ENCODE measurements around the gene NAPB.

Gene NAPB

DNA sequence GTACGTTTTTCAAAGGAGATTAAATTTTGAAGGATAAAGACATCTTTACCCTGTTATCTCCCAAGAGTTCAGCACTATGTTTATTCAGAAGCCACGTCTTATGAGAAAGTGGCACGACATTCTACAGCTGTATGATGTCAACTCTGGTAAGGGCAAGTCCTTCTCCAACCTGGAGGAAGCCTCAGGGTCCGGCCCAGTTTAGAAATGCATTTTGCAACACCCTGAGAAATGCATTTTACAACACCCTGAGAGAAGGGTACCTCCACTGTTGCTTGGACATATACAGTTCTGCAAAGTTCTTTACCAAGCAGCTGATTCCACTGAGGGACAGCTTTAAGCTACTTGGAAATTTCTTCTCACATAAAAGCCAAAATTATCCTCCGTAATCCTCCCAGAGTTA lies 17.5 kb downstream of the NAPB start:
- no peak for DNase-seq

DNA sequence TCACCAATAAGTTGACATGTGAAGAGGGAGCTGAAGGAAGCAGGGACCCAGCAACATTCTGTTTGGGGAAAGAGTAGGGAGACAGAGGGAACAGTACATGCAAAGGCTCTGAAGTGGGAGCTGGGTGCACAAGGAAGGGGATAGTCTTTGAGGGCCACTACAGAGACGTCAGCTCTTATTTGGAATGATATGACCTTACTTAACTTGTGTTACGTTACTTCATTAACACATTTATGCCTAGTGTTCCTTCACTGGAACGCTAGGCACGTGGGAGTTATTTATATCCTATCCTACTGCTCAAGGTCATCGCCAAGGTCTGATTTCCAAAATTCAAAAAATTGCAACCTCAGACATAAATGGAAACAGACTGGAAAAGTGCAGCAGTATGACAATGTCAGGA lies 20.2 kb downstream of the NAPB start:
- DNase-seq = no peak

DNA sequence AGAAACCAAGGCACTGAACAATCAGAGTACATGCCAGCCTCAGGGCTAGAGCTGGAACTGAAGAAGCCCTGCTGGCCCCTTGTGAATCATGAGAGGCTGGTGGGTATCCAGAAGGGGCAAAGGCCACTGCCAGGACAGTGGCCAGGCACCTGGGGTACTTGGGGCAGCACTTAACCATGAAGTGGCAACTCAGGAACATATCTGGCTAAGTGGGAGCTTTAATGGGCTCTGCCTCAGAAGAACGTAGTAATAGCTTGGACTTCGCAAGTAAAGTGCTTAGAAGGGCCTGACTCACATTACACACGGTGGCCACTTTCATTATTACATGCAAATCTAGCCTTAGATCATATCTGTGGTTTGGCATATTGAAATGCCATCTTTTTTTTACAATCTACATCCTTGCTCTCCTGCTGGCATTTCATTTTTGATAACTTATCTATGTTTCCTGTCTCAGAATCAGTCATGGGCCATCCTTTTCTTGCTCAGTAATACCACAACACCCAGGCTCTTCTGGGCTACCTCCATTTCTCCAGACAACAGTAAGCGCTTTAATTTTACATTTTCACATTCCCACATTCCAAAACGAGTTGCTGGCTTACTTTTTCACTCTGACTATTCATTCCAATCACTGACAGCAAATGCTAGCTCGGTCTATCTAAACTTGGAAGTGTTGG lies 21.6 kb downstream of the NAPB start:
- peak; percentile 65 for DNase-seq

DNA sequence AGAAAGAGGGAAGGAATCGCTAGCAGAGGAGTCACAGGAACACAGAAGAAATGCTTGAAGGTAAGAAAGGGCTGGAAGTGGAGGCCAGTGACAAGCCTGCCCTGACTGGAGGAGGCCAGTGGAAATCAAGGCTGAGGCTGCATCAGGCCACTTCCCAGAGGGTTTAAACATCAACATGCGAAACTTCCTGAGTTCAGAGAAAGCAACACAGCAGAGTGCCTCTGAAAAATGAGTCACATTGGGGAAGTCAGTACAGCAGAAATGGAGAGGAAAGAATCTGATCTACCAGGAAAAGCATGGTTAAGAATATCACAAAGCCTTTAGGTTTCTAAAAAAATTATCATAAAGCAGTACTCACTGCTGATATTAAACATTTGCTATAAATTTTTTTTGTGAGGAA lies 23.3 kb downstream of the NAPB start:
- DNase-seq = no peak

DNA sequence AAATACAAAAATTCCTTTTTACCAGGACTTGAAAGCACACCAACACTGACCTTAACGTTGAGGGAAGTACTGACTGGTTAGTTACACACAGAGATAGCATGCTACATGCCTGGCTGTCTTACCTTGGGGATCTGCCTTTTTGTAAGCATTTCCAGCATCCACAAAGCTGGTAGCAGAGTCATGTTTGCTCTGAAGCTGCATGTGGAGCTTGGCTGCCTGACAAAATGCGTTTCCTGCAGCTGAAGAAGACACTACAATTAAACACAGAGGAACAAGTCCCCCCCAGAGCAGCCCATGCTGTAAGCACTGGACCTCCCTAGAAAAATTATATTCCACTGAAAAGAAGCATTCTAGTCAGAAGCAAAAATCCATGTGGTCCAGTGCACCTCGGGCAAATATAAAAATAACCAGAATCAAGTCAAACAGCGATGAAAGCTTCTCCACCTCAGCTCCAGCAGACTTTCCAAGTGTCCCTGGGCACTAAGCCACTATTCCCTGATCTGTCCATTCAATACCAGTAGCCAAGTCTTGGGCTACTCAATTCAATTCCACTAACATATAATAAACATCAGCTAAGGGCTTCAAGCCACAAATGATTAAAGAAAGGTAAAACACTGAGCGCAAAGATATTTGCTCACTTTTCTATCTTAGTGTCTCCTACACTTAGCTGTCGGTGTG lies 24.2 kb downstream of the NAPB start:
- no peak for DNase-seq

DNA sequence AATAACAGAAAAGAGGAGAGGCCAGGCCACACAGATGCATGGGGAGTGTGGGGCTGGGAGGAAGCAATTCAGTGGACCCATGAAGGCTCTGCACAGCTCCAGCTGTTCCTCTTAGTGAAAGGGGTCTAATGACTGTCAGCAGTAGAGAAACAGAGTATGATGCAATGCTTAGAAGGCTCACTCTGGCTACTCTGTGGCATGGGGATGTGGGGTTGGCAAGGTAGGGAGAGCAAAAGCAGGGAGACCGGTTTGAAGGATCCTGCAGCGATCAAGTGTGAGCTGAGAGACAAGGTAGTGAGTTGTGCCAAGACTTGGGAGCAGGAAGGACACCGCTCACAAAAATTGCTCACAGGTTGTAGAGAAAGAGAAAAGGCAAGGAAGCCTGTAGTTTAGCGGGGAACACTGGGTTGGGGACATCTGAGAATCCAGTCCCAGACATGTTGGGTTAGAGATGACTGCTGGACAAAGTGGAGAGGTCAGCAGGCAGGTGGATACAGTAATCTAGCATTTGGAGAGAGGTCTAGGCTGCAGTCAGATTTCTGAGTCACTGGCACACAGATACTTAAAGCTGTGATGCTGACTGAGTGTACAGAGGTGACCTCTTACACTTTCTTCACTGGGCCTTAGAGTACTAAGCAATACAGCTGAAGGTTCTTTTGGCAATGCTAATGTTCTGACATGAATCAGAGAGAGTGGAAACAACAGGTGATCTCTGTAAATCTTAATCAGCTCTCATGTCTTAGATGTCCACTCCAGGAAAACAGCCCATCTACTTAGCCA lies 27.1 kb downstream of the NAPB start:
- no peak for DNase-seq

DNA sequence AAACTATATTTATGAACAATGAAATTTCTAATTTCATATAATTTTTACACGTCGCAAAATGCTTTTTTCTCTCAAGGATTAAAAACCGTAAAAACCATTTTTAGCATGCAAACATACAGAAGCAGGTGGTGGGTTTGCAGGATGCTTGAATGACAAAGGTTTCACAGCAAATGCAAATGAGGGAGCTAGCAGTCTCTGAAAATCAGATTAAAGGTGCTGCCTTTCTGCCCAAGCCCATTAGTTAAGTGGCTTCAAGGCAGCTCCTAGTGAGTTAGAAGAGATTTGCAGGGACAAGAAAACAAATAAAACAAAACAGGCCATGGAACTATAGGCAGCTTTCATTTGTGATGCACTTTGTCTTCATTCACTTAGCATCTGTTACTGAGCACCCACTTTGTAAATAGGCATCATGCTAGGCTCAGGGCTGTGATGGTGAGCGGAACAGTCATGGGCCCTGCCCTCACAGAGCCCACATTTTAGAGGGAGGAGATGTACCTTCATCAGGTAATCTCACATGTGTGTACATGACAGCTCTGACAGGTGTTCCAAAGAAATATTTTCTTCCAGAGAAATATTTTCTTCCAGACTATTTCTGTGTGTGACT lies 29.5 kb downstream of the NAPB start:
- DNase-seq = no peak

DNA sequence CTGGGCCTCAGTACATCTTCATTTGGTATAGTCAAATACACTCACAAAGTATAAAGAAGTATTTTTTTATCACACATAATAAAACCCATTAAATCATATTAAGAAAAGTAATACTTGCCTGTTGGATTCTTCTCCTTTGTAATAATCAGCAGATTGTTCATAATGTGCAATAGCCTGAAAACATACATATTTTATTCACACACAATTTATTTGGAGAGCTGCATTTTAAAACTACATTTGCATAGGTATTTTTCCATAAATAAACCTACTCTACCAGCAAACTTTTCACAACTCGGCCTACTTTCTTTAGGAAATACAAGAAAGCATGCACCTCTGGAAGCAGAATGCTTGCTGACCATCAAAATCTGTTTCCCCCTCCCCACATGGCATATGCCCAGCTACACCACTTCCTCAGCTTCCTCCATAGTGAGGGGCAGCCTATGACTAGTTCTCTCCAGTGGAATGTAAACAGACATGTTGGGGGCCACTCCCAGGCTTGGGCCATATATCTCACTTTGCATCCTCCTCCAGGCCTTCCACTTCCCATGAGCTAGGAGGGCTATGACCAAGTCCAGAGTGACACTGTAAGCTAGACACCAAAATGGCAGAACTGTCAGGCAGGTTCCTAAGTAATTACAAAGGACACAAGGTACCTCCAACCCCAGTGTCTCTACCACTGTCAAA lies 31.1 kb downstream of the NAPB start:
- no peak for DNase-seq

DNA sequence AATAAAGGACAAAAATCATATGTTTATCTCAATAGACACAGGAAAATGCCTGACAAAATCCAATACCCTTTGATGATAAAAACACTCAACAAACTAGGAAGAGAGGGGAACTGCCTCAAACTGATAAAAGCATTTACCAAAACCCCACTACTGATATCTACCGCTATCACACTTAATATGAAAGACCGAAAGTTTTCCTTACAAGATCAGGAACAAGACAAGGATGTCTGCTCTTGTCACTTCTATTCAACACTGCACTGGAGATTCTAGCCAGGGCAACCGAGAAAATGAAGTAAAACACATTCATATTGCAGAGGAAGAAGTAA lies 34.2 kb downstream of the NAPB start:
- peak; percentile 60 for DNase-seq

DNA sequence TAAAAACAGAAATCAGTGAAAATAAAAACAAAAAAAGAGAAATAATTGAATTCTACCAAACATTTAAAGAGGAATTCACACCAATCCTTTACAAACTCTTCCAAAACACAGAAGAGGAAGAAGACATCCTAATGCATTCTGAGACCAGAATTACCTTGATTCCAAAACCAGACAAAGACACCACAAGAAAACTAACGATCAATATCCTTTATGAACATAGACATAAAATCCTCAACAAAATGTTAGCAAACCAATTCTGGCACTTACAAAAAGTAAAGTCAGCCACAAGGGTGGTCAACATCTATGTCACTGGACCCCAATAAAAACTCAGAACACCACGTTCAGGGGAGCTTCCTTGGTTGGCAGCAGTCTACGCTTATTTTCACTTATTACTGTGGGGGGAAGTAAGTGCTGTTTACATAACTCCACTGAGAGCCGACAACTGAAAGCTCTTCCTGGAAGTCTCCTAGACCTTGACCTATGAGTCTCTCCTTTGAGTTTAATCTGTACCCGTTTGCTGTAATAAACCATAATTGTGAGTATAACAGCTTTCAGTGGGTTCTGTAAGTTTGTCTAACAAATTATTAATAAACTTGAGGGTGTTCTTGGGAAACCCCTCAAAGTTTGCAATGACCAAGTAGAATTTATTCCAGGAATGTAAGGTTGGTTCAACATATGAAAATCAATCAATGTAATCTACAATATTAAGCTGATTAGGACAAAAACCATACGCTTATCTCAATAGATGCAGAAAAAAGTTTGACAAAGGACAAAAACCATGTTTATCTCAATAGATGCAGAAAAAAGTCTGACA lies 34.8 kb downstream of the NAPB start:
- no peak for DNase-seq

DNA sequence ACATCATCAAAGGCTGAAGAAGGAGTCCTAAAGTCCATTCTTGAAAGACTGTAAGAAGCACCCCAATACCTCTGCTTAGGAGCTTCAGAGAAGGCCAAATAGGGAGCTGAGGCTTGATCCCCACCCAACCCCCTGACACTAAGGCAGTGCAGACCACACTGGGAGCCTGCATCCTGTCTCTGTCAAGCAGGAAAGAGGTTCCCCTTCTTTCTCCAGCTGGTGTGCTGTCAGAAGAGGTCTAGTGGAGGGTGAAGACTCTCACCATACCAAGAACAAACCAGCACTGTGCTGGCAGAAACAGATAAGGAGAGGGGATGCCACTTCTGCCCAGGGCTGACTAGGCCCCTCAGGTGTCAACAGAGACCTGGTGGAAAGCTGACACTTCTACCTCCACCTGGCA lies 39.4 kb downstream of the NAPB start:
- DNase-seq = peak; percentile 26

DNA sequence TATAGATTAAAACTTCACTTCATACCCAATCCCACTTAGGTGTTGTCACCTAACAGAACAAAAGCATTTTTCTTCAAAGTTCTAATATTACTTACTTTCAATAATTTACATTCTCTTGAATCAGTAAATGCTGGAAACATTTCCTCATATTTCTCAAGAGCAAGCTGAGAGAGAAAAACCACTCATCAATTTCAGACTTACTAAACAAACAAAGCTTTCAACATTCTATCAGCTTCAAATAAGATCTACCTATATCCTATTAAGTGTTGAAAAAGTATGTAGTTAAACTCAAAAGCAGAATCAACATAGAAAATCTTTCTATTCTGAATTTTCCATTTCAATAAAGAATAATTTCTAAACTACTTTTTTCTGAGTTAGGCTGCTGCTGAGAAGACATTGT lies 41.5 kb downstream of the NAPB start:
- no peak for DNase-seq

DNA sequence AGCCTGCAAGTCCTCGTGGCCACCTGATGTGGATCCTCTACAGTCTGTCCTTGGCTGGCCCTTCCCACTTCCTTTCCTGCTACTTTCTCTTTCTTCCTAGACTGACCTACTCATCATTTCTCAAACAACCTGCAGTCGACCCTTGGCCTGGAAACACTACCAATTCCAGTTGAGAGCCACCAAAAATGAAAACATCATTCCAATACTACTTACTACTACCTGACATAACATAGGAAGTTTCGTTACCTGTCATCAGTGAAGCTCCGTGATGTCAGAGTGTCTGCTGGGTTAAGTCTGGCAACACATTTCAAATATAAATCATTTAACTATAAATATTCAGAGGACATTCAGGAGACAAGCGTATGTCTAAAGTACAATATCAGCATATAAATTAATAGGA lies 45.5 kb downstream of the NAPB start:
- no peak for DNase-seq

DNA sequence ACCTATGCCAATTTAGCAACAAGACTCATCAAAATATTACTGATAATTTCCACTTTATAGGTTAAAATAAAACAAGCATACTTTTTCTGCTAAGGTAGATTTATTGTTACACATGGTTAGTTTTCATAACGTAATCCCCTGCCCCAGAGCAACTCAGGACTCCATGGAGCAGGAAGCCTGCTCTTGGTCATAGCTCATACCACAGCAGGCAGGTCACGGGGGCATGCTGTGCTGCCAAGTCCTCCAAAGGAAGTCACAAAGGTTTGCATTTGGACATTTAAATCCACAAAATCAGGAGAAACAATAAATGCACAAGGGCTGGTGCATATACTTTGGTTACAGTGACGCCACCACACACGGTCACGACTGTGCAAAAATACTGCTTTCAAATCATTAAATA lies 46.8 kb downstream of the NAPB start:
- no peak for DNase-seq

DNA sequence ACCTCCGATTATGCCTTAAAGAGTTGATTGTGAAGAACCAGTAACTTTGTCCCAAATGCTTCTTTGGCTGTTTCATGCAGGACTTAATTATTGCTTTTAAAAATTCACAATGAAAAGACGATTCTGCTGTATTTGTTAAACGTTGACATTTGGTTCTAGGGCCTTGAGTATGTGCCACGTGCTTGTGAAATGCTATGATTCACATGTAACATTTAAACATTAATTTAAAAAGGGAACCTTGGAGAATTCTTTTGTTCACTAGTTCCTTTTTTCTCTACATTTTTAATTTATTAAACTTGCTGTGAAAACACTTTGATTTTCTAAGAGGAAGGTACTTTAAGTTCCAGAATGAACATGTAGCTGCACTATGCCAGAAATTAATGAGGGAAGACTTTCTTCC lies 49.8 kb downstream of the NAPB start:
- no peak for DNase-seq

DNA sequence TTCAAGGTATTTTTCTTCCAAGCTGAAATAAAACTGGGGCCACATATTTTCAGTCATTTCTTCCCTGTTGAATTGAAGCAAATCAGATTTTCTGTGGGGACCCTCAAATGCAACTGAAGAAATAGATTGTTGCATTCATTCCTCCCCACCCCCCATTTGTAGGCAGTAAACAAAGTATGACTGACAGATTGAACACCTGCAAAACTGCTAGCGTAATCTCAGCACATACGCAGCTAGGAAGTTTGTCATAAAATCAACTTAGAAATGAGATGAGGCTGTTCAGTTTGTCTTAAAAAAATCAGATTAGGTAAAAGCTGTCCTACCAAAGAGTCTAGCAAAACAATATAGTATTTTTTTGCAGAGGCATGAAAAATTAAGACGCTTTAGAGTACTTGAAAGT lies 50.4 kb downstream of the NAPB start:
- no peak for DNase-seq

DNA sequence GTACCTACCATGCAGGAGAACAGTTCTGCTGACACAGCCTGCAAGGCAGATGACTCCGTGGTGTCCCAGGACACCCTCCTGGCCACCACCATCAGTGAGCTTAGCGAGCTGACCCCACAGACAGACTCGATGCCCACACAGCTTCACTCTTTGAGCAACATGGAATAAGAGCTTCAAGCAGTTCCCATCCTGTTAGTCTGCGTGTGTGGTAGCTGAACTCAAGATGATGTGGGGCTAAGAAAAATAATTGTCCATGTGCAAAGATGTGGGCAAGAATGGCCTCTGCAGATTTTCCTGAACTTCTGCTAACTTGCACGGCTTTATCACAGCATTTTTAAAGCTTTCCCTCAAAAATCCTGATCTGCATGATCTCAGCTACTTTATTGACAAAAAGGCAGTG lies 51.0 kb downstream of the NAPB start:
- no peak for DNase-seq

DNA sequence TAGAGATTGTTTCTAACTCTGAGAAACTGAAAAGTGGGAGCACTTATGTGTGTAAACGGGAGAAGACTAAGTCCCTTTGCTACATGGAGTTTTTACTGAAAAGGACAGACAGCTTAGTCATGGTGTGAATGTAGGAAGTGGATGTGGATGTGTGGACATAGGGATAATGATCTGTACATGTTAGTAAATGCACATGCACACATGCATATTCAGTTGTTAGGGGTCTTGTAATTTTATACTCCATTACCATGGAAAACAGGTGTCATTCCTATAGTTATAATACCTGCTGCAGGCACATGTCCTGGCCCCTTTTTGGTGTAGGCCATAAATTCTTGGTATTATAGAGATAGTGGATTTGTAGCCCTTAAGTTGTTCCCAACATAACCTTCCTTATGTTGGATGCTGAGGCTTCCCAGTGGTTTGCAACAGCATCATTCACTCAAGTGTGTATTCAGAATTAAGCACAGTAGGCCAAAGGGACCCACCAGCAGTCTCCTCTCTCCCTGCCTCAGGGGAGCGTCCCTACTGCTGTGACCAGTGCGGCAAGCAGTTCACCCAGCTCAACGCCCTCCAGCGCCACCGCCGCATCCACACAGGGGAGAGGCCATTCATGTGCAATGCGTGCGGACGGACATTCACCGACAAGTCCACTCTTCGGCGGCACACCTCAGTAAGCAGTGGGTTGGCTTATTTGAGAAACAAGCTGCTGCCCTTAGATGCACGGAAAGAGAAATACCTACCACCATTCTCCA lies 52.0 kb downstream of the NAPB start:
- no peak for DNase-seq

DNA sequence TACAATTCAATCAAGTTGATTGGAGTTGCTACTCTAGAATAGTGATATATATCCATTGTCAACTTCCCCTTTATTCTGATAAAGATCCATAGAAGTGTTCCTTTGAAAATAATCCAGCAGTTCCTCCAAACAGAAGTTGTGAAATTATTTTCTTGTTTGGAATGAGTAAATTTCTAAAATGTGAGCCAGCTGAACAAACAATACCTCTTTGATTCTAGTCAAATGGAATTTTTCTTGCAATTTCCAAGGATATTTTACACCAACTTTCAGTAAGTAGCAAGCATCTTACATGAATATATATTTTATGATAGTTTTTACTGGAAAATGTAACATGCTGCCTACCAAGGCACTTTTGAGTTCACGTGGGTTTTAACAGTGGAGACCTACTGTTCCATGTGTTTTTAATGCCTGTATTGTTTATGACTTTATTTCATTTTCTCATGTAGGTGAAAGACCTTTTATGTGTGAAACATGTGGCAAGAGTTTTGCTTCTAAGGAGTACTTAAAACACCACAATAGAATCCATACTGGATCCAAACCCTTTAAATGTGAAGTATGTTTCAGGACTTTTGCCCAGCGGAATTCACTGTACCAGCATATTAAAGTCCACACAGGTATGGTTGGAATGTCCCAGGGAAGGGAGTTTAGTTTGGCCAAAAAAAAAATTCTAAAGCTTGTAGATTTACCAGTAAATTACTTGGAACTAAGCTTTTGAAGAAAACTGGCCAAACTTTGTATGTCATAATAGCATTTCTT lies 52.8 kb downstream of the NAPB start:
- no peak for DNase-seq

DNA sequence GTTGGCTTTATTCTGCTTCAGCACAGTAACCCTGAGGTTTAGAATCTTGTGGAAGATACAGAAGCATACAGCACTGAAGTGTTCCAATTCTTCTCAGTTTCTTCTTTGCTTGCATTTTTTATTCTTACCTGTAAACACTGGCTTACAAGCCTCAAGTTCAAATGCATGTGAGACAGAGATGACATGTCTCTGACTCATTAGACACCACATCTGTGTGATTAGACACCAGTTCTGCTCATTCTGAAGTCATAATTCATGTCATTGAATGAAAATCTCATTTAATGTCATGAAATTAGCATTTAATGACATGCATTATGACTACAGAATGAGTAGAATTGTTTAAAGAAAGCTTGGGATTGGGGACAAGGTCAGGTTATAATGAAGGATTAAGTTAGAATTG lies 53.5 kb downstream of the NAPB start:
- no peak for DNase-seq

DNA sequence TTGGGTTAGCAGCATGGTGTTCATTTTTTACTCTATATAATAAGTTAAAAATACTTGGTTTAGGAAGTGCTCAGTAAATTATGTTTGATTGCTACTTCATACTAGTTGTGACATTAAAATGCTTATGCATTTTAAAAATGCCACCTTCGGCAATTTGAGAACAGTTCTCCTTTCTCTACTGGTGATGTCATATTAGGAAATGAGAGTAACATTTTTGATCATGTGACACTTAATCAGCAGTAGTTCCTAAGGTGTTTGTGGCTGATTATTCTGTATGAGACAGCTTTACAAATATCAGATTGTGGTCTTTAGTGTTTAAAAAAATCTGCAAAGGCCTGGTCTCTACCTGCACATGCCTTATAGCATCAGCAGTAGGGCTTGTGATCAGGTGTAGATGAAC lies 54.9 kb downstream of the NAPB start:
- DNase-seq = peak; percentile 74
